ENCODE data around the gene CACNA2D1. TPM values are rescaled to one million over a fixed set of nuclear protein-coding genes. Genes with fewer than 3 reads are reported as not detected.

The CACNA2D1 gene
- total and polyA plus RNA-seq, 7 experiments from 2014 or later: not detected

DNA sequence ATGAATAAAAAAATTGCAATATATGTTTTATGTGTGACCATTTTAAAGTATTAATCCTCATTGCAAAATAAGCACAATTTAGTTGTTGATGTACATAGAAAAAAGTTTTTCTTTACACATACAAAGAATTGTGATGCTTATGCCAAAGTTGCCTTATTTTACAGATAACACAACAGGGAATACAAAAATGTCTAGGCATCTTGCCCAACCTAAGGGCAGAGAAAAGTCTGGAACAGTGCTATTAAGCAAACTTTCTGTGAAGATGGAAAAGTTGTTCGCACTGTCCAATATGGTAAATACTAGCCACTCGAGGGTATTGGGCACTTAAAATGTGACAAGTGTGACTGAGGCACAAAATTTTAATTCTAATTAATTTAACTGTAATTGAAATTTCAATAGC is 483.6 kb downstream of the CACNA2D1 start:
- Histone ChIP-seq H3K9me3 (ENCODE audit: control insufficient read depth in 2 of 3, low read length in 3 of 3) (no peaks in the 10 kb centered on the region), H3K27me3 (ENCODE audit: control insufficient read depth in 2 of 2, insufficient read depth in 2 of 2, low read length in 2 of 2) (no peaks in the 10 kb centered on the region), H3K4me1 (ENCODE audit: control insufficient read depth in 2 of 2, insufficient read depth in 2 of 2, low read length in 2 of 2) (no peaks in the 10 kb centered on the region), H3K36me3 (ENCODE audit: control insufficient read depth in 2 of 3, insufficient read depth in 3 of 3, low read length in 3 of 3) (no peaks in the 10 kb centered on the region), H3K27ac (ENCODE audit: low read depth, low read length) (no peak overlapping the region), H3K4me3 (ENCODE audit: low read length) (no peak overlapping the region)
- ChIA-PET POLR2A (no interaction called here), CTCF (interaction anchor here (1.1 kb wide), 1 partner anchor 9 kb away, joined by 3 read pairs; no protein-coding TSS in a partner anchor)
- Mint-ChIP-seq H3K36me3 (no peaks in the 10 kb centered on the region), H3K4me1 (no peaks in the 10 kb centered on the region), H3K27ac (no peak overlapping the region), H3K9me3 (peaks cover 0 to 5% (median 0%) of the 10 kb centered on the region in 11 donors), H3K27me3 (no peaks in the 10 kb centered on the region), H3K4me3 (no peak overlapping the region)
- DNase-seq (no peak), ATAC-seq (no peak)
- intact Hi-C loops (cut with micrococcal nuclease): no loop called here

DNA sequence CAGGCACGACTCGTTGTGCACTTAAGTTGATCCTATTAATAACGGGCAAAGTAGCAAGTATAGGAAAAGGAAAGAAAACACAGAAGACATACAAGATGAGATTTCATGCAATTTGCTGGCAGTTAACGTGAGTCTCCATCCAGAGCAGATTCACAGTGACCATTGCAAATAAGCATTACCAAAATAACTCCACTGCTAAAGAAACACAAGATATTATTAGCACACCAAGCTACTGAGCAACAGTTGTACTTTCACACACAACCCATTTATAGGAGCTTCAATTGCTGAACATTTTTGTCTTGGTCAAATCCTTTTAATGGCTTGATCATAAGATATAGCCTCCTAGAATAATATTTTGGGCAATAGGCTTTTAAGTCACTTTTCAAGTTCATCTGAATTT is 486.1 kb downstream of the CACNA2D1 start:
- POLR2A ChIA-PET: no interaction called here
- intact Hi-C loops (cut with micrococcal nuclease): loop anchor here in 1 of 2 donors (10.0 kb wide), 1 partner anchor 463 kb away; no protein-coding TSS in a partner anchor

DNA sequence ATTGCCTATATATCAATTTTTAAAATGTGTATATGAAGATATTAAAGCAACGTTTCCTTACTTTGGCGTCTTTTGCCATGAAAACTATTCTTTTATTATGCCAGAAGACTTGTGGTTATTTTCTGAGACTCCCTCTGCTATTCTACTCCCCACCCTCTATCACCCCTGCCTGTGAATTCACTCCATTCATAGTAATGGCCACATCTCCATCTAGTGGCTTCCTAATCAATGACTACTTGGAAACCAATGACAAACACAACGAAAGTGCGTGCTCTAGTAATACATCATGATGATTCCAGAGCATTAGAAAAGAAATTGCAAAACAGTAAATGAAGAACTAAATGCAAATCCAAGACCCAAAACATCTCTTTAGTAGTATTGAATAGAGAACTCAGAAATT is 487.1 kb downstream of the CACNA2D1 start:
- no peaks in the 10 kb centered on the region for H3K27me3 Mint-ChIP-seq
- no peaks in the 10 kb centered on the region for H3K9me3 ChIP-seq (ENCODE audit: control insufficient read depth in 2 of 3, low read length in 3 of 3)
- intact Hi-C loops (cut with micrococcal nuclease): loop anchor here in 1 of 2 donors (10.0 kb wide), 1 partner anchor 462 kb away; no protein-coding TSS in a partner anchor
- no peaks in the 10 kb centered on the region for H3K4me1 Mint-ChIP-seq
- DNase-seq (no peak), ATAC-seq (peak; percentile 64)
- H3K27ac ChIP-seq (ENCODE audit: low read depth, low read length): no peak overlapping the region
- H3K27ac Mint-ChIP-seq: no peak overlapping the region
- CTCF ChIA-PET: interaction anchor here (0.7 kb wide), 1 partner anchor 11 kb away, joined by 3 read pairs; no protein-coding TSS in a partner anchor
- H3K4me3 ChIP-seq (ENCODE audit: low read length): no peak overlapping the region
- H3K4me3 Mint-ChIP-seq: no peak overlapping the region
- no peaks in the 10 kb centered on the region for H3K27me3 ChIP-seq (ENCODE audit: control insufficient read depth in 2 of 2, insufficient read depth in 2 of 2, low read length in 2 of 2)
- POLR2A ChIA-PET: no interaction called here
- no peaks in the 10 kb centered on the region for H3K36me3 ChIP-seq (ENCODE audit: control insufficient read depth in 2 of 3, insufficient read depth in 3 of 3, low read length in 3 of 3)
- H3K9me3 Mint-ChIP-seq: peaks cover 0 to 9% (median 0%) of the 10 kb centered on the region in 11 donors
- H3K4me1 ChIP-seq (ENCODE audit: control insufficient read depth in 2 of 2, insufficient read depth in 2 of 2, low read length in 2 of 2): no peaks in the 10 kb centered on the region
- H3K36me3 Mint-ChIP-seq: no peaks in the 10 kb centered on the region

More for the DNA sequence above, 486.1 kb downstream of the CACNA2D1 start:
- CTCF ChIA-PET: no interaction called here
- Histone ChIP-seq H3K27ac (ENCODE audit: low read depth, low read length) (no peak overlapping the region), H3K9me3 (ENCODE audit: control insufficient read depth in 2 of 3, low read length in 3 of 3) (no peaks in the 10 kb centered on the region), H3K4me1 (ENCODE audit: control insufficient read depth in 2 of 2, insufficient read depth in 2 of 2, low read length in 2 of 2) (no peaks in the 10 kb centered on the region), H3K27me3 (ENCODE audit: control insufficient read depth in 2 of 2, insufficient read depth in 2 of 2, low read length in 2 of 2) (no peaks in the 10 kb centered on the region), H3K36me3 (ENCODE audit: control insufficient read depth in 2 of 3, insufficient read depth in 3 of 3, low read length in 3 of 3) (no peaks in the 10 kb centered on the region), H3K4me3 (ENCODE audit: low read length) (no peak overlapping the region)
- Mint-ChIP-seq H3K4me3 (no peak overlapping the region), H3K9me3 (peaks cover 0 to 8% (median 0%) of the 10 kb centered on the region in 11 donors), H3K4me1 (no peaks in the 10 kb centered on the region), H3K27ac (no peak overlapping the region), H3K36me3 (no peaks in the 10 kb centered on the region), H3K27me3 (no peaks in the 10 kb centered on the region)
- DNase-seq (no peak), ATAC-seq (no peak)

- Histone ChIP-seq H3K27ac (ENCODE audit: low read depth, low read length) (no peak overlapping the region), H3K36me3 (ENCODE audit: control insufficient read depth in 2 of 3, insufficient read depth in 3 of 3, low read length in 3 of 3) (no peaks in the 10 kb centered on the region), H3K4me3 (ENCODE audit: low read length) (no peak overlapping the region), H3K4me1 (ENCODE audit: control insufficient read depth in 2 of 2, insufficient read depth in 2 of 2, low read length in 2 of 2) (no peaks in the 10 kb centered on the region), H3K9me3 (ENCODE audit: control insufficient read depth in 2 of 3, low read length in 3 of 3) (no peaks in the 10 kb centered on the region), H3K27me3 (ENCODE audit: control insufficient read depth in 2 of 2, insufficient read depth in 2 of 2, low read length in 2 of 2) (no peaks in the 10 kb centered on the region)
- Mint-ChIP-seq H3K4me1 (no peaks in the 10 kb centered on the region), H3K36me3 (no peaks in the 10 kb centered on the region), H3K27me3 (no peaks in the 10 kb centered on the region), H3K4me3 (no peak overlapping the region), H3K9me3 (peaks cover 0 to 9% (median 0%) of the 10 kb centered on the region in 11 donors), H3K27ac (no peak overlapping the region)
- ChIA-PET POLR2A (no interaction called here), CTCF (no interaction called here)
- no peak for DNase-seq
- intact Hi-C loops (cut with micrococcal nuclease): no loop called here
- no peak for ATAC-seq
Observed at GRCh38 chr7:81949306-81949705, 494.3 kb downstream of the CACNA2D1 start.

GRCh38 chr7:81944058-81944457 is 499.5 kb downstream of the CACNA2D1 start:
- ChIA-PET CTCF (no interaction called here), POLR2A (no interaction called here)
- no peaks in the 10 kb centered on the region for H3K36me3 Mint-ChIP-seq
- DNase-seq: no peak
- H3K27me3 Mint-ChIP-seq: no peaks in the 10 kb centered on the region
- peaks cover 0 to 2% (median 0%) of the 10 kb centered on the region in 11 donors for H3K9me3 Mint-ChIP-seq
- Histone ChIP-seq H3K27ac (ENCODE audit: low read depth, low read length) (no peak overlapping the region), H3K36me3 (ENCODE audit: control insufficient read depth in 2 of 3, insufficient read depth in 3 of 3, low read length in 3 of 3) (no peaks in the 10 kb centered on the region), H3K27me3 (ENCODE audit: control insufficient read depth in 2 of 2, insufficient read depth in 2 of 2, low read length in 2 of 2) (no peaks in the 10 kb centered on the region), H3K4me3 (ENCODE audit: low read length) (no peak overlapping the region), H3K4me1 (ENCODE audit: control insufficient read depth in 2 of 2, insufficient read depth in 2 of 2, low read length in 2 of 2) (no peaks in the 10 kb centered on the region), H3K9me3 (ENCODE audit: control insufficient read depth in 2 of 3, low read length in 3 of 3) (no peaks in the 10 kb centered on the region)
- no peak overlapping the region for H3K4me3 Mint-ChIP-seq
- intact Hi-C loops (cut with micrococcal nuclease): no loop called here
- ATAC-seq: no peak
- H3K4me1 Mint-ChIP-seq: no peaks in the 10 kb centered on the region
- no peak overlapping the region for H3K27ac Mint-ChIP-seq

- H3K36me3 Mint-ChIP-seq: no peaks in the 10 kb centered on the region
- POLR2A ChIA-PET: no interaction called here
- Histone ChIP-seq H3K36me3 (ENCODE audit: control insufficient read depth in 2 of 3, insufficient read depth in 3 of 3, low read length in 3 of 3) (no peaks in the 10 kb centered on the region), H3K4me1 (ENCODE audit: control insufficient read depth in 2 of 2, insufficient read depth in 2 of 2, low read length in 2 of 2) (no peaks in the 10 kb centered on the region), H3K4me3 (ENCODE audit: low read length) (no peak overlapping the region), H3K9me3 (ENCODE audit: control insufficient read depth in 2 of 3, low read length in 3 of 3) (no peaks in the 10 kb centered on the region), H3K27me3 (ENCODE audit: control insufficient read depth in 2 of 2, insufficient read depth in 2 of 2, low read length in 2 of 2) (no peaks in the 10 kb centered on the region), H3K27ac (ENCODE audit: low read depth, low read length) (no peak overlapping the region)
- no peaks in the 10 kb centered on the region for H3K4me1 Mint-ChIP-seq
- DNase-seq (no peak), ATAC-seq (no peak)
- peaks cover 0 to 7% (median 0%) of the 10 kb centered on the region in 11 donors for H3K9me3 Mint-ChIP-seq
- CTCF ChIA-PET: no interaction called here
- no peak overlapping the region for H3K4me3 Mint-ChIP-seq
- intact Hi-C loops (cut with micrococcal nuclease): no loop called here
- no peaks in the 10 kb centered on the region for H3K27me3 Mint-ChIP-seq
- H3K27ac Mint-ChIP-seq: no peak overlapping the region
Observed at GRCh38 chr7:81937091-81937490, 506.5 kb downstream of the CACNA2D1 start.

GRCh38 chr7:81934596-81935301 is 508.8 kb downstream of the CACNA2D1 start:
- H3K4me1 Mint-ChIP-seq: no peaks in the 10 kb centered on the region
- CTCF ChIA-PET: no interaction called here
- H3K4me3 Mint-ChIP-seq: no peak overlapping the region
- no peaks in the 10 kb centered on the region for H3K9me3 ChIP-seq (ENCODE audit: control insufficient read depth in 2 of 3, low read length in 3 of 3)
- H3K4me1 ChIP-seq (ENCODE audit: control insufficient read depth in 2 of 2, insufficient read depth in 2 of 2, low read length in 2 of 2): no peaks in the 10 kb centered on the region
- intact Hi-C loops (cut with micrococcal nuclease): no loop called here
- H3K4me3 ChIP-seq (ENCODE audit: low read length): no peak overlapping the region
- H3K36me3 Mint-ChIP-seq: no peaks in the 10 kb centered on the region
- H3K27me3 Mint-ChIP-seq: no peaks in the 10 kb centered on the region
- H3K36me3 ChIP-seq (ENCODE audit: control insufficient read depth in 2 of 3, insufficient read depth in 3 of 3, low read length in 3 of 3): no peaks in the 10 kb centered on the region
- no peak overlapping the region for H3K27ac ChIP-seq (ENCODE audit: low read depth, low read length)
- DNase-seq: no peak
- POLR2A ChIA-PET: no interaction called here
- H3K27me3 ChIP-seq (ENCODE audit: control insufficient read depth in 2 of 2, insufficient read depth in 2 of 2, low read length in 2 of 2): no peaks in the 10 kb centered on the region
- no peak overlapping the region for H3K27ac Mint-ChIP-seq
- ATAC-seq: no peak
- peaks cover 0 to 7% (median 3%) of the 10 kb centered on the region in 11 donors for H3K9me3 Mint-ChIP-seq

Measured in naive thymus-derived CD4-positive, alpha-beta T cell (primary cell).